Femur (tissue), 1 donor: ENCODE results near the gene VPS37C.
"Not testable (repeated sequence)": the region's sequence is repeated elsewhere in the genome, so short reads cannot be mapped to it uniquely, and the experiment has no call there.

Source experiments
- DNase-seq: peaks from one replicate; pipeline ENCODE4 v3.0.0-alpha.2; 2017

VPS37C gene

DNA sequence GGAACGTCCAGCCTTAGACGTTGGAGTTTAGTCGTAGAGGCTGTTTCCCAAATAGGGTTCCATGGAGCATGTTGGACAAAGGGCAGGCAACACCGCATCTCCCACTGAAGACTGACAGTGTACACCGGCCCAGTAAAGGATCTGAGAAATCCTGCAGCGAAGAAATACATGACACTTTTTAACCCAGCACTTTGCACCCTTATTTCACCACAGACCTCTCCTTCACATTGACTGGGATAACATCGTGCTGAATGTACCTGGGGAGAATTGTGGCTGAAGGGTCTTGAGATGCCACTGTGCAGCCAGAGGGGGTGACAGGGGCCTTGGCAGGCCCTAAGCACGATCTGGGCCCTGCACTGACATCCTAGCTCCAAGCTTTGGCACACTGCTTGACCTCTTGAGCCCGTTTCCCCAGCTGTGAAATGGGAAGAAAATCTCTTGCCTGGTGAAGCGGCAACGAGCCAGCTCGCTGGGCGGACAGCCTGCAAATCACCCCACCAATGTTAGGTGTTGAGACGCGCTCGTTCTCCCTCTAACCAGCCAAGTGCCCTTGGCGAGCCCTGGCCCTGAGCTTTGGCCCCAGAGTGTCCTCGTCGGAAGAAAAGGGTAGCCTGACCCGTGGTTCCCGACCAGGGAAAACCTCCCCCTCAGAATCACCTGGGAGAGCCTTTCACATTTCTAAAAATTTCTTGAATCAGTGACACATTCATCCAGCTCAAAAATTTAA, 45.6 kb downstream of the VPS37C start:
- DNase-seq = no peak

- no peak for DNase-seq
These were observed 46.3 kb downstream of the VPS37C start for GRCh38 chr11:61114913-61115312.

DNA sequence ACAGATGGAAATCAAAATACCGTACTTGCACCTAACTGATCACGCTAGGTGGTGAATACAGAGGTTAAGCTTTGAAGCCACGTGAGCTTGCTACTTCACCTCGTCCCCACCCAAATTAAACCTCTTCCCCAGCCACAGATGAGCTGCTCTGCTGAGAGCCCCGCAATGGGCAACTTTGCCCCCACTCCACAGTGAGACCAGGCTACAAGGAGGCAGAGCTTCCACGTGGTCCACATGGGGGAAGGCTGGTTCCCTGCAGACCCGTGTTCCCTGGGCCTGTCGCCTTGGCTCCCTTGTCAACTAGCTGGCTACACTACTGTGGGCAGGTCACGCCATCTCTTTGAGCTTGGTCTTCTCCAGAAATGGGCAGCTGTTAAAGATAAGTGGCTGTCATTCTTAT, 48.0 kb downstream of the VPS37C start:
- DNase-seq = no peak

- DNase-seq = no peak
These were observed 48.7 kb downstream of the VPS37C start for GRCh38 chr11:61112575-61112974.

- DNase-seq = no peak
These were observed 49.3 kb downstream of the VPS37C start for GRCh38 chr11:61111786-61112517.

DNA sequence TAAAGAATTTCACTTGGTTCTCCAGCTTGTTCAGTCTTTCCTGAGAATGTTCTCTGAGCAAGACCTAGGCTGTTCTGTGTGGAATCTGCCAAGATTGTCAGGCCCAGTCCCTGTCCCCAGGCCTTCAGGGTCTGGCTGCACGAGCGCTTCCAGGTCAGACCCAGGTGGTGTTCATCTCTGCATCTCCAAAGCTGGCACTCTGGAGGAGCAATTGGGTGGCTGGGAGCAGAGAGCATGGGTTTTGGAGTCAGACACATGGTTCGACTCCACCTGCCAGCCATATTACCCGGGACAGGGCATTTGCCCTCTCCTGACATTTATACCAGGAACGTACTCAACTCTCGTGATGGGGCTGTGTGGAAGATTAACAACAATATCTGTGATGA, 50.2 kb downstream of the VPS37C start:
- no peak for DNase-seq

GRCh38 chr11:61110255-61111049, 50.8 kb downstream of the VPS37C start:
- no peak for DNase-seq

DNA sequence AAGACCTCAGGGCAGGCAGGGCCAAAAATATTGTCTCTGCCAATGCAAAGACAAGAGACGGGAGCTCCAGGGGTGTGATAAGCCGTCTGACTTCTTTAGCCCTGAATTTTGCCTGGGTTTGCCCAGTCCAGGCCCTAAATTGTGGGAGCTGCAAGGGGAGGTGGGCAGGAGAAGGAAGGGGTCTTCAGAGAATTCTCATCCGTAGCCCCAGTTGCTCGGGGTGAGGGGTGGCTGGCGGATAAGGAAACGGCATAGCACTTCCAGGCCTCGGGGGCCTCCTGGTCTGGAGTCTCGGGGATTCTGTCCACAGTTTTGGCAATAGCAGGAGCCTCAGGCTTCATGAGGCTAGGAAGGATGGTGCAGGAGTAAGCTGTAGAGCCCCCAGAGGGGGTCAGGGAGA, 51.6 kb downstream of the VPS37C start:
- no peak for DNase-seq

GRCh38 chr11:61108847-61109585, 52.2 kb downstream of the VPS37C start:
- no peak for DNase-seq

DNA sequence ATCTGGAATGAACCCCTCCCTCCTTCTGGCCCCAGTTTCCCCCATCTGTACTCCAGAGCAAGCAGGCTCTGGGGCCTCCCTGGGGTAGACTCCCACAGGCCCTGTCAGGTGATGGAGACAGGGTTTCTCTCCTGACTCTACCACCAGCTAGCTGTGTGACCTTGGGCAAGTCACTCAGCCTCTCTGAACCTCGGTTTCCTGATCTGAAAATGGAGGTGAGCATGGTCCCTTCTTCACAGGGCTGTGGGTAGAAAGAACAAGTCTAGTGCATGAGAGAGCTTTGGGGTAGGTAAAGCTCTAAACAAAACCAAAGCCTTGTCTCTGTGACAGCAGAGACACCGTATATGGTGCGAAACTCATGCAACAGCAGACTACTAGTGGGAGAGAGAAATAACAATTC, 53.3 kb downstream of the VPS37C start:
- DNase-seq = no peak

DNA sequence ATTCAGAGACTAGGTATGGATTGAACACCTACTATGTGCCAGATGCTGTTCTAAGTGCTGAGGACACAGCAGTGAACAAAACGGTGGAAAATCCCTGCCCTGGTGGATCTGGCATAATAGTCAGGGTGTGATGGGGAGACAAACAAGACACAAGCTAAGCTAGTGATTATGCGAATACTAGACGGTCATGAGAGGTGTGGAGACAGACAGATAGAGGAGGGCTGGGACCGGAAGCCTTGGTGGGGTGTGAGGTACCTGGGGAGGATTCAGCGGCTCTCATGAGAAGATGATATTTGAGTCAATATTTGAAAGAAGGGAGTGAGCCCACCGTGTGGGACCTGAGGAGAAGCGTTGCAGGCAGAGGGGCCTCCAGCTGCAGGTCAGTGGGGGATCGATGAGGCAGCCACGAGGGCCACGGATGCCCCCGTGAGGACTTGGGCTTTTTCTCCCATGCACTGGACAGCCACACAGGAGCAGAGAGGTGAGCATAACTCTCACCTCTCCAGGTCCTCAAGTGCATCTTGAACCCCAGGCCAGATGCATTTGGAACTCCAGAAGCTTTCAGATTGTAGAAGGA, 54.2 kb downstream of the VPS37C start:
- DNase-seq = no peak

GRCh38 chr11:61106296-61106695, 54.9 kb downstream of the VPS37C start:
- DNase-seq = no peak

DNA sequence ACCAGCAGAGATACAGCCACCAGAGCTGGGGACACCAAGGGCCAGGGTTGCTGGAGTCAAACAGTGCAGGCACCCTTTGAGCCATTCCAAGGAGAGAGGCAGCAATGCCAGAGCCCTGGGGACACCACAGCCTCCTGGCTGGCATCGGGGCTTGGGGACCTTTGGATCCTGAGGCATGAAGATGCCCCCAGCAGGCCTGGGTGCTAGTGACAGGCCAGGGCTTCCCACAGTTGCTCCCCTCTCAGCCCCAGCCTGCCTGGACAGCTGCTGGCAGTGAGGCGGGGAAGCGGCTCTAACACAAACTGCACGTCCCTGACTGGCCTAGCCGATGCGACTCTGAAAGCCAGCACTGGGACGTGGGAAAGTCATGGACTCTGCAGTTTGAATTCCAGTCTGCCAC, 56.3 kb downstream of the VPS37C start:
- DNase-seq = no peak

DNA sequence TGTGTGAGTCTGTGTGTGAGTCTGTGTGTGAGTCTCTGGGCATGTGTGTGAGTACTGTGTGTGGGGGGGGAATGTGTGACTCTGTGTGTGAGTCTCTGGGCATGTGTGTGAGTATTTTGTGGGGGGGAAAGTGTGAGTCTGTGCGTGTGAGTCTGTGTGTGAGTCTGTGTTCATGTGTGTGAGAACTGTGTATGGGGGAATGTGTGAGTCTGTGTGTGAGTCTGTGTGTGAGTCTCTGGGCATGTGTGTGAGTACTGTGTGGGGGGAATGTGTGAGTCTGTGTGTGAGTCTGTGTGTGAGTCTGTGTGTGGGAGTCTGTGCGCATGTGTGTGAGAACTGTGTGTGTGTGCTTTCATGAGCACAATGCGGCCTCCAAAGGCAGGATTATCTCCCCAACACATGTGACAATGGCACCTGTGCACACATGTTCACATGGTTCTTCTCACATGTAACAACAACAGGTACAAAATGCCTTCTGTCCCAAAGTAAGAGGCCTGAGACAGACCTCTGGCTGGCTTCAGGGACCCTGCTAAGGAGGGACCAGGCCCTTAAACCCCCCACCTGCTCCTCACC, 57.3 kb downstream of the VPS37C start:
- no peak for DNase-seq

- no peak for DNase-seq
These were observed 58.3 kb downstream of the VPS37C start for GRCh38 chr11:61102667-61103571.

- DNase-seq = no peak
These were observed 62.4 kb downstream of the VPS37C start for GRCh38 chr11:61098778-61099177.

DNA sequence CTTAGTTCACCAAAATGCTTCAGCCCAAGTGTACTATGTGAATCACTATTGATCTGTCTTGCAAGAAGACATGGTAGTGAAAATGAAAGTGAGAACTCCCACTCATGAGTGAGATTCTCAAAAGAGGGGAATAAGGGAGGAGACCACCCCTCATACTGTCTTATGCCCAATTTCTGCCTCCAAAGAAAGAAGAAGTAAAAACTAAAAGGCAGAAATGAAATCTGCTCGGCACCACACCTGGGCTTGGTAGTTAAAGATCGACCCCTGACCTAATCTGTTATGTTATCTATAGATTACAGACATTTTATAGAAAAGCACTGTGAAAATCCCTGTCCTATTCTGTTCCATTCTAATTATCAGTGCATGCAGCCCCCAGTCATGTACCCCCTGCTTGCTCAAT, 63.0 kb downstream of the VPS37C start:
- DNase-seq = not testable (repeated sequence)

DNA sequence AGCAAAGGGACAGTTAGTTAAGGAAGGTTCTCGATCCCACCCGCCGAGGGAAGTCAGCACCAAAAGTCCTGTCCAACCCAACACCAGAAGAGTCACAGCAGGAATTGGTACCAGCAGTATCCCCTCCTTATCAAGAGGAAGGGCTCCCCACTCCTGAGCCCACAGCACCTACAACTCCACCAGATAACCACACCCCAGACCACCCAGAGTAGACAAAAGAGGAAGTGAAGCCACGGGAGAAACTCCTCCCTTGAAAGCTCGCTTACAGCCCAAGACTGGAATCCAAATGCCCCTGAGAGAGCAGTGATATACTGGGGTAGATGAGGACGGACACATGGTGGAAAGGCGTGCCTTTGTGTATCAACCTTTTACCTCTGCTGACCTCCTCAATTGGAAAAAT, 66.2 kb downstream of the VPS37C start:
- no peak for DNase-seq

DNA sequence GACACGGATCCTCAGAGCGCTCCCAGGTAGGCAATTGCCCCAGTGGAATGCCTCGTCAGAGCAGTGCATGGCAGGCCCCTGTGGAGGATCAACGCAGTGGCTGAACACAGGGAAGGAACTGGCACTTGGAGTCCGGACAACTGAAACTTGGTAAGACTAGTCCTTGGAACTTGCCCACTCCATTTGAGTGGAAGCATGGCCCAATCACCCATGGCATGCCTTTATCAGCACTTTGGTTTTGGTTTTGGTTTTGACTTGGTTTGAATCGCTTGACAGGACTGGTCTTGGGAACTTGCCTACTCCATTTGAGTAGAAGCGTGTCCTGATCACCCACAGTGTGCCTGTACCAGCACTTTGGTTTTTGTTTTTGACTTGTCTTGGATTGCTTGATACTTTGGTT, 67.1 kb downstream of the VPS37C start:
- not testable (repeated sequence) for DNase-seq

- no peak for DNase-seq
These were observed 68.1 kb downstream of the VPS37C start for GRCh38 chr11:61092908-61093763.
